Hindlimb muscle (tissue), 1 donor: Measurements from ENCODE around the gene DARS1. TPM values are rescaled to one million over a fixed set of nuclear protein-coding genes. Genes with fewer than 3 reads are reported as not detected.

ENCODE experiments used
- DNase-seq: peaks from one replicate; pipeline ENCODE4 v3.0.0-alpha.2; 2013
- polyA plus RNA-seq: library from polyadenylated mRNA; unstranded; fragments of 120-200 nt; gene quantifications from one replicate; pipeline ENCODE4 v1.2.1, GENCODE V29; 2013; ENCODE audit not compliant: insufficient read length

The DARS1 gene
- polyA plus RNA-seq, 1 donor: 92.6 TPM

GRCh38 chr2:135876066-135876711, 109.2 kb downstream of the DARS1 start, which contains the start of gene MCM6:
MCM6 (minus strand) TSS chr2:135876443; CDS start chr2:135876365, 78 bp downstream.
- DNase-seq: peak; percentile 99

DNA sequence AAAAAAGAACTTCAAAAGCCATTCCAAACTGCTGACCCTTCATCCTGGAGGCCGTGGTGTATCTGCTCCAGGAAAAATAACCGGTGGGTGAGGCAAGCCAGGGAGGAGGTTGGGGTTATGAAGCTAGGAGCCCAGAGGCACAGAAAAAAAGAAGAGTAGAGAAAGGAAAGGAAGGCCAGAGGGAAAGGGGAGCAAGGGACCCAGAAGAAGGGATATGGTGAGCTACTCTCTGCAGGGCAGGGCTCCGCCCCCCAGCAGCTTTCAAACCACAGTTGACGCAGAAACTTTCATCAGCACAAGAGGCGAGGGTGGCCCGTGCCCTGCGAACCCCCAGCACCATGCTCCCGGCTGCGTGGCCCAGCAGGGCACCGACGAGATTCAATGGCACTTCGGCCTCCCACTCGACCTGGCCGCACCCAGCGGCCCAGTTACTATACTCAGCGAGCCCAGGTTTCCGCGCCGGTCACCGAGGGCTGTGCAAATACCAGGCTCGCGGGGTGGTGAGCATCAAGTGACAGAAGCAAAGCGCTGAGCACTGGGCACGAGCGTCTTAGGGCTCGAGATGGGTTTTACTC, 109.8 kb downstream of the DARS1 start:
- no peak for DNase-seq

- DNase-seq: no peak
Measured at GRCh38 chr2:135874777-135875365, 110.6 kb downstream of the DARS1 start.

- no peak for DNase-seq
Measured at GRCh38 chr2:135870571-135870970, 114.9 kb downstream of the DARS1 start.

DNA sequence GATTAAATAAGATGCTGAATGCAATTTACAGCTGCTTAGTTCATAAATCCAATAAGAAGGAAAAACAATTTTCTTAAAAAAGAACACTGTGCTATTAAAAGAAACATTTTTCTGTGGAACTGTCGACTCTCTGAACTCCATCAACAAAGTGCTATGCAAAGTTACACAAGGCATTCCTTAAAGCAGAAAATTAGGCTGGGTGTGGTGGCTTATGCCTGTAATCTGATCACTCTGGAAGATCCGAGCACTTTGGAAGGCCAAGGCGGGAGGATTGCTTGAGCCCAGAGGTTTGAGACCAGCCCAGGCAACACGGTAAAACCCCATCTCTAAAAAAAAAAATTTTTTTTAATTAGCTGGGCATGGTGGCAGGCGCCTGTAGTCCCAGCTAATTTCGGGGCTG, 122.2 kb downstream of the DARS1 start:
- DNase-seq: no peak

GRCh38 chr2:135862718-135863117, 122.7 kb downstream of the DARS1 start:
- DNase-seq: no peak

Other genes starting within 250 kb of the DARS1 start
- gene UBXN4, start 243.8 kb downstream of the DARS1 start, polyA plus RNA-seq: 66.9 TPM
- not detected for gene LCT, start 148.4 kb downstream of the DARS1 start, polyA plus RNA-seq
- gene MCM6, start 109.2 kb downstream of the DARS1 start, polyA plus RNA-seq: 19.0 TPM
- 30.0 TPM for gene CXCR4, start 132.5 kb upstream of the DARS1 start, polyA plus RNA-seq